Nephron (organoid): ENCODE results near the gene ABLIM1.
A peak's percentile ranks its signal among the peaks of the same experiment; 100 is the strongest.

Experiments used
- H3K27ac Mint-ChIP-seq, 3 experiments: 2 replicates each; pipeline ENCODE4 v1.8.0; 2020; ENCODE audit warnings: mixed read lengths in 3 of 3, mild to moderate bottlenecking in 2 of 3, moderate library complexity in 1 of 3
- H3K27me3 Mint-ChIP-seq: 2 replicates; pipeline ENCODE4 v1.8.0; 2021; ENCODE audit warnings: low read depth, mild to moderate bottlenecking, moderate library complexity, mixed read lengths
- H3K36me3 Mint-ChIP-seq: 2 replicates; pipeline ENCODE4 v1.8.0; 2020; ENCODE audit warnings: low read depth, mixed read lengths
- H3K4me1 Mint-ChIP-seq: 2 replicates; pipeline ENCODE4 v1.8.0; 2020; ENCODE audit warnings: mixed read lengths
- H3K4me3 Mint-ChIP-seq, 3 experiments: 2 replicates each; pipeline ENCODE4 v1.8.0; 2020; ENCODE audit warnings: mild to moderate bottlenecking in 3 of 3, mixed read lengths in 3 of 3, moderate library complexity in 2 of 3
- H3K9me3 Mint-ChIP-seq: 2 replicates; pipeline ENCODE4 v1.8.0; 2020; ENCODE audit warnings: mixed read lengths
- TF ChIP-seq, protein P1 (sequence below), 3 experiments: fragments of 200-600 bp; sonication (generic); IDR thresholded peaks; one replicate each; pipeline ENCODE4 v1.5.0; 2021; ENCODE audit warnings: antibody characterized with exemption in 3 of 3; ENCODE audit not compliant: unreplicated experiment in 3 of 3

ABLIM1 gene

DNA sequence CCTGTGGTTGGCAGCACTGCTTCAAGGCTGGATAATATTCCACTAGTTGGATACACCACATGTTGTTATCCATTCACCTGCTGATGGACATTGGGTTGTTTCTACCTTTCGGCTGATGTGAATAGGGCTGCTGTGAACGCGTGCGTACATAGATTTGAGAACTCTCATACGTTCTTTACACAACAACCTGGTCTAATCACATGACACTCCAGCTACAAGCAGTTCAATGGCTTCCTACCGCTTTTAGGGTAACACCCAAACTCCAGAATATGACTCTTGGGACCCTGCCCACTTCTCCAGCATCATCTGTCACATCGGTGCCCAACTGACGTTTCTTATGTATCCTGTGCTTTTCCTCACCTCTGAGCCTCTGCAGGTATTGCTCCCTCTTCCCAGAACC is 114.6 kb downstream of the ABLIM1 start:
- H3K27ac Mint-ChIP-seq, result no peak overlapping the region
- TF ChIP-seq, protein P1, sequence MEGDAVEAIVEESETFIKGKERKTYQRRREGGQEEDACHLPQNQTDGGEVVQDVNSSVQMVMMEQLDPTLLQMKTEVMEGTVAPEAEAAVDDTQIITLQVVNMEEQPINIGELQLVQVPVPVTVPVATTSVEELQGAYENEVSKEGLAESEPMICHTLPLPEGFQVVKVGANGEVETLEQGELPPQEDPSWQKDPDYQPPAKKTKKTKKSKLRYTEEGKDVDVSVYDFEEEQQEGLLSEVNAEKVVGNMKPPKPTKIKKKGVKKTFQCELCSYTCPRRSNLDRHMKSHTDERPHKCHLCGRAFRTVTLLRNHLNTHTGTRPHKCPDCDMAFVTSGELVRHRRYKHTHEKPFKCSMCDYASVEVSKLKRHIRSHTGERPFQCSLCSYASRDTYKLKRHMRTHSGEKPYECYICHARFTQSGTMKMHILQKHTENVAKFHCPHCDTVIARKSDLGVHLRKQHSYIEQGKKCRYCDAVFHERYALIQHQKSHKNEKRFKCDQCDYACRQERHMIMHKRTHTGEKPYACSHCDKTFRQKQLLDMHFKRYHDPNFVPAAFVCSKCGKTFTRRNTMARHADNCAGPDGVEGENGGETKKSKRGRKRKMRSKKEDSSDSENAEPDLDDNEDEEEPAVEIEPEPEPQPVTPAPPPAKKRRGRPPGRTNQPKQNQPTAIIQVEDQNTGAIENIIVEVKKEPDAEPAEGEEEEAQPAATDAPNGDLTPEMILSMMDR (IDR thresholded peaks at IDR 0.05; ENCODE audit: unreplicated experiment in 3 of 3), result no peak
- H3K36me3 Mint-ChIP-seq, result no peaks in the 10 kb centered on the region
- H3K9me3 Mint-ChIP-seq, result no peaks in the 10 kb centered on the region
- H3K4me1 Mint-ChIP-seq, result peaks cover 15% of the 10 kb centered on the region
- no peak overlapping the region for H3K4me3 Mint-ChIP-seq
- peaks cover 13% of the 10 kb centered on the region for H3K27me3 Mint-ChIP-seq

- no peak overlapping the region for H3K27ac Mint-ChIP-seq
- H3K9me3 Mint-ChIP-seq, result no peaks in the 10 kb centered on the region
- no peak overlapping the region for H3K4me3 Mint-ChIP-seq
- H3K4me1 Mint-ChIP-seq, result peaks cover 24% of the 10 kb centered on the region
- TF ChIP-seq, protein P1 (IDR thresholded peaks at IDR 0.05; ENCODE audit: unreplicated experiment in 3 of 3), result no peak
- peaks cover 13% of the 10 kb centered on the region for H3K27me3 Mint-ChIP-seq
- H3K36me3 Mint-ChIP-seq, result no peaks in the 10 kb centered on the region
These were observed 115.7 kb downstream of the ABLIM1 start for GRCh38 chr10:114542373-114542772.

DNA sequence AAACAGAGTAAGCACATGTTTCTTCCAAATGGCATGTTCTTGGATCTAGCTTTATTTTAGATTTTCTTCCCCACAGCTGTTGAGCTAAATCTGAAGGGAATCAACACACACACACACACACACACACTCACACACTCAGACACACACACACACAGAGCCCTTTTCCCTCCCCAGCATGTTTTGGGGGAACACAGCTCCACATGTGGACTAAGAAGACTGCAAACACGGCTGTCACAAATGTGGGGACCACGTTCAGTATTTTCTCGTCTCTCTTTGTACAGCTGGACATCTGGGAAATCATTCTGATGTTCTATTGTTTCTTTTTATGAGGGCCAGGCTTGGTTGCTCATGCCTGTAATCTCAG is 116.3 kb downstream of the ABLIM1 start:
- H3K27ac Mint-ChIP-seq, result peak overlapping the region in 2 of 3 experiments; percentile 59 to 73
- H3K4me3 Mint-ChIP-seq, result no peak overlapping the region
- H3K27me3 Mint-ChIP-seq, result peaks cover 13% of the 10 kb centered on the region
- TF ChIP-seq, protein P1 (IDR thresholded peaks at IDR 0.05; ENCODE audit: unreplicated experiment in 3 of 3), result no peak
- peaks cover 24% of the 10 kb centered on the region for H3K4me1 Mint-ChIP-seq
- H3K9me3 Mint-ChIP-seq, result no peaks in the 10 kb centered on the region
- no peaks in the 10 kb centered on the region for H3K36me3 Mint-ChIP-seq

GRCh38 chr10:114541081-114541796 is 116.8 kb downstream of the ABLIM1 start:
- no peak overlapping the region for H3K4me3 Mint-ChIP-seq
- H3K4me1 Mint-ChIP-seq, result peaks cover 24% of the 10 kb centered on the region
- peak overlapping the region in 2 of 3 experiments; percentile 59 to 73 for H3K27ac Mint-ChIP-seq
- peaks cover 13% of the 10 kb centered on the region for H3K27me3 Mint-ChIP-seq
- TF ChIP-seq, protein P1 (IDR thresholded peaks at IDR 0.05; ENCODE audit: unreplicated experiment in 3 of 3), result no peak
- no peaks in the 10 kb centered on the region for H3K9me3 Mint-ChIP-seq
- no peaks in the 10 kb centered on the region for H3K36me3 Mint-ChIP-seq

DNA sequence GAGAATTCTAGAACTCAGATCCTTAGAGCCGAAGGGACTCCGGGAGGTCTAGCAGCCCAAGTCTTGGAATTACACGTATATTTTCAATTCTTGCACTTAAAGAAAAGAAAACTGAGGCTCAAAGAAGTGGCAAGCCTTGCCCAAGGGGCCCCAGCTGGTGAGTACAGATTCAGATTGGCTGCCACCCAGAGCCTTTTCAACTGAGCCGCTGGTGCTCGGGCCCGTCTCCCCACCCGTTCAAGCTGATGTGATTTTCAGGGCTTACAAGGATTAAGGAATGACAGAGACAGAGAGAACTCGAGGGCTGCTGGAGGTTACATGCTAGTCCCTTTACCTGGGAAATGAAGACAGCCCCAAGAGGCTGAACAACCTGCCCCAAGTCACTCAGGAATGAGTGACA is 117.8 kb downstream of the ABLIM1 start:
- H3K27me3 Mint-ChIP-seq, result peaks cover 13% of the 10 kb centered on the region

More for the DNA sequence above, 117.8 kb downstream of the ABLIM1 start:
- H3K27ac Mint-ChIP-seq, result no peak overlapping the region
- no peaks in the 10 kb centered on the region for H3K9me3 Mint-ChIP-seq
- no peak overlapping the region for H3K4me3 Mint-ChIP-seq
- no peaks in the 10 kb centered on the region for H3K36me3 Mint-ChIP-seq
- TF ChIP-seq, protein P1 (IDR thresholded peaks at IDR 0.05; ENCODE audit: unreplicated experiment in 3 of 3), result no peak
- H3K4me1 Mint-ChIP-seq, result peaks cover 24% of the 10 kb centered on the region
